SH-SY5Y (cell line): ENCODE data around the gene ZNF618.
A peak's percentile ranks its signal among the peaks of the same experiment; 100 is the strongest.

Experiments
- GATA2 ChIP-seq: IDR thresholded peaks from 2 replicates; pipeline ENCODE4 v1.6.1; 2011; ENCODE audit warnings: mild to moderate bottlenecking, low read depth, low read length
- GATA3 ChIP-seq: IDR thresholded peaks from 2 replicates; pipeline ENCODE4 v1.6.1; 2011; ENCODE audit warnings: low read depth, mild to moderate bottlenecking, low read length, moderate library complexity

The ZNF618 gene

DNA sequence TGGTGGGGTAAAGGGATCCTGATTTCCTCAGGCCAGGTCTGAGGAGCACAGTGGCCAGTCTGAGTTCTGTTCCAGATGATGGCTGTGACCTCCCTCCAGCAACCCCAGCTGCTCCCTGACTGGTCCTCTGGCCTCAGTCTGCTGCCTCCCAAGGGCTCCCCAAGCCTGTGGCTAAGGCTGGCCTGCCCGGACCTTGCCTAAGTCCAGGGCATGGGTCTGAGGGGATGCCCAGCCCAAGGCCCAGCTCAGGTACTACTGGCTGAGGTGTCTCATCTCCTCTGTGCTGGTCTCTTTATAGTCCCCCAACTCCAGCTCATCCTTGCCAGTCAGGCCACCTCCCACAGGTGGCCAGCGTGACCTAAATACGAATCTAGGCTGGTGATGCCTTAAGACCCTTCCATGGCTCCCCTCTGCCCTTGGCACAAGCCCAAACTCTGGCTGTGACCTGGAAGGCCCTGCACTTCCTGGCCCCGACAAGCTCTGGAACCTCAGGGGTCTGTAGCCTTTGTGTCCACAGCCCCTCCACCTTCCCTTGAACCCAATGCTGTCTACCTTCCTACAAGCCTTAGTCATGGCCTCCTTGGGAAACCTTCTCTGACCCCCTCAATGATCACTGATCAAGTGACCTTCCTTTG lies 213.2 kb downstream of the ZNF618 start:
- TF ChIP-seq GATA3 (no peak), GATA2 (no peak)

DNA sequence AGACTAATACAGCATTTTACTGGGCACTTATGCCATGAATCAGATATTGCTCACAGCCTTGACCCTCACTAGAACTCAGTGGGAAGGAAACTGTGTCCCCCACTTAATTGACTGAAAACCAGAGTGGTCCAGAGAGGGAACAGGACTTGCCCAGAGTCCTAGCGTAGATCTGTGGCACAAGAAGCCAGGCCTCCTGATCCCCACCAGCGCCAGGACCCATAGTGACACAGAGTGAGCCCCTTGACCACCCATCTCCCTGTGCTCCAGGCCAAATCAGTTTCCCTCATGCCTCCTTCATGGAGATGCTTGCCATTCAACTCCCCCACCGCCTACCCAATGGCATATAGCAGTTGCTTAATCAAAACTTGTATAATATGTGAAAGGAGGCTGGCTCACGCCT lies 214.7 kb downstream of the ZNF618 start:
- TF ChIP-seq GATA2 (no peak), GATA3 (no peak)

DNA sequence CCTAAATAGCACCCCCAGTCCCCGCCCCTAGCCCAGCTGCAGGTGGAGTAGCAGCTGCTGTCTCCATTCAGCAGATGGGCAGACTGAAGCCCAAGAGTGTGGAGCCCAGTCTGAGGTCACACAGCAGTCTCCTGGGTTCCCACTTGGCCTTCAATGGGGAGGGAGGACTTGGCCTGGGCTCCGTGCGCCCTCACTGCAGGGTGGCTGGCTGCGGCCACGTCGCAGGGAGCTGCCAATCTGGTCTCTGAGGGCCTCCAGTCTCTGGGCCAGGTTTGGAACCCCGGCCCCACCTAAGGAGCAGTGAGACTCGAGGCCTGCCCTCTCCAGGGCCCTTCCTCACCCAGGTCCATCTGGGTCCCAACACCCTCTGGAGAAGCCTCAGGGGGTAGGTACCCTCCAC lies 215.6 kb downstream of the ZNF618 start:
- TF ChIP-seq GATA3 (no peak), GATA2 (no peak)

DNA sequence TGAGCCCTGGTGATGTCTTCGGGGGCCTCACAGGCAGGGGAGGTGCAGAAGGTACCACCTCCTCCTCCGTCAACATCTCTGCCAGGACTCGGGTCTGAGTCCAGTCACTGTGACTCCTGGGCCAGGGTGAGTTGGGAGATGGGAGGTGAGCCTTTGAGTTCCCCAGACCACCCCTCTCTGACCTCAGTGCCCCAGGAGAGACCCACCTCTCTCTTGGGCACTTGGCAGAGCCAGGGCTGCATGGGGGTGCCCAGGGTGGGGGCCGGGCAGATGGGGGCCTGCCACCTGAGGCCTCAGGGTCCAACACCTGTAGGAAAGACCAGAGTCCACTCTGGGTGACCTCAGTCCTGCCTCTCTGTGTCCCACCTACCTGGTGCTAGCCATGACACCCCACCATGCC lies 216.2 kb downstream of the ZNF618 start:
- TF ChIP-seq GATA3 (no peak), GATA2 (no peak)

DNA sequence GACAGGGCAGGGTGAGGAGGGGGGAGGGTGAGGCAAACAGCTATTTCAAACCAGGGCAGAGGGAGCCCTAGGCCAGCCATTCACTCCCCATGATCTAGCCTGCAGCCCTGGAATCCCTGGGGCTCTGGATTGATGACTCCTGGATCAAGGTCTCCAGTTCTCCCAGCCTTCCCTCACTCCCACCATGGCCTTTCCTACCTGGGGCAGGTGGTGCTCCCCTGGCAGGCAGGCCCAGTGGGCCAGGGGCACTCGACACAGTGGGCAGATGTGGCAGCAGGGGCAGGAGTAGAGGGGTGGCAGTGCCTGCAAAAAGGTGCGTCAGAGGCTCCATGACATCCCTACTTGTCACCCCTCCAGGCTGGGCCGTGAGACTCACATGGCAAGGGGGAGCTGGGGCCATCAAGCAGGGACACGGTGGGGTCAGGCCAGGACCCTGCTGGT lies 216.9 kb downstream of the ZNF618 start:
- TF ChIP-seq GATA2 (no peak), GATA3 (no peak)

DNA sequence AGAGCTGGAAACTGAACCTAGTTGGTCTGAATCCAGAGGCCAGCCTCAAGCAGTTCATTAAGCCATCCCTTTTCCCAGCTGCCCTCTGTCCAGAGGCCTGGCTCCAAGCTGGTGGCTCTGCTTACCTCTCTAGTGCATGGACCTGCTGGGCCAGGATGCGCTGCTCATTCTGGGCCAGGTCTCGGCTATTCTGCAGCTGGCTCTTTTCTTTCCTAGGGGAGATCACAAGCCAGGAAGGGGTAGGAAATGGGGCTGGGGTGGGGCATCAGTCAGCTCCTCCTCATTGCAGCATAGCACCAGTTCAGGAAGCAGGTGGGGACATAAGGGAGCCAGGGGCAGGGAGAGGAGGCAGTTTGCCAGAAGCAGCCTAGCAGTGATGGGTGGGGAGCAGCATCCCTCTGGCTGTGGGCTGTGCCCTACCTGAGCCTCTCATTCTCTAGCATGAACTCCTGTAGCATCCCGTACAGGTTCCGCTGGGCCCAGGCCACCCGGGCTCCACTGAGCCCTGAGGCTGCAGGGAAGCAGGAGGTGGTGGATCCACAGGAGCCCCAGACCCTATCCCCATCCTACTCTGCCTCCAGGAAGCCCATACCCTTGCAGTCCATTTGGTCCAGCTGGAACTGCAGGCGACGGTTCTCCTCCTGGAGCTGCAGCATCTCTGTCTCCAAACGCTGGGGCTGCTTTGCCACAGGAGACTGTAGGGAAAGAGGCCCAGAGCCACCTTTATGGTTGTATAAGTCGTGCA lies 217.8 kb downstream of the ZNF618 start:
- TF ChIP-seq GATA3: no peak
- TF ChIP-seq GATA2: no peak

DNA sequence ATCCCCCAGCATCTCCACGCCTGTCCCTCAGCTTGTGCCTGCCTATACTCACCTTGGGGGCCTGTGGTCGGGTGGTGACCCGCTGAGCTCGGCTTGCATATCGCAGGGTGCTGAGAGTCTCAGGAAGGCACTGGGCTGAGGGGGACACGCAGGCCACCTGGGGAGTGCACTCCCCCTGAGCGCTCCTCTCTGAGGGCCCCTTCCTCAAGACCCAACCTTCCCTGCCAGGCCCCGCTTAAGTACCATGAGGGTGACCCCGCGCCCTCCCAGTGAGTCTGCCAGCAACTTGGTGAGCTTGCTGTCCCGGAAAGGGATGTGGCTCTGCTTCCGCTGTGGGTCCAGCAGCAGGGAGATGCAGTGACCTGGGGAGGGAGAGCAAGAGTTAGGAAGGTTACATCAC lies 218.9 kb downstream of the ZNF618 start:
- TF ChIP-seq GATA2 (no peak), GATA3 (no peak)

DNA sequence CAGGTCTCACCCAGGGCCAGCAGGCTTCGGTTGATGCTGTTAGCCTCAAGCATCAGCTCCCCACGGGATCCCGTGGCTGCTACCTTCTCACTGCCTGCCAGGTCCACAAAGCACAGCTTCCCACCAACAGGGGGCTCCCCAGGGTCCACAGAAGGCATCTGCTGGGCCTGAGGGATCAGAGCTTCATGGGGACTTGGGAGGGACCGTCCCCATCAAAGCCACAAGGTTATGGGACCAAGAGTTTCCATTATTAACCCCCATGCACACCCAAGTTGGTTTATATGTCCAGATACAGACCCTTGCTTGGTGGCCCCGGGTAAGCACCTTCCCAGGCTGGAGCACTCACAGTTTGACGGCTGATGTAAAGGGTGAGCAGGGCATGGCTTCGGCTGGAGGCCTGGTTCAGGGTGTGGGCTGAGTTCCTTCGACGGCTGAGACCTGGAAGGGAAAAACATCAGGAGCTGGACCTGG lies 220.0 kb downstream of the ZNF618 start:
- no peak for TF ChIP-seq GATA3
- no peak for TF ChIP-seq GATA2

DNA sequence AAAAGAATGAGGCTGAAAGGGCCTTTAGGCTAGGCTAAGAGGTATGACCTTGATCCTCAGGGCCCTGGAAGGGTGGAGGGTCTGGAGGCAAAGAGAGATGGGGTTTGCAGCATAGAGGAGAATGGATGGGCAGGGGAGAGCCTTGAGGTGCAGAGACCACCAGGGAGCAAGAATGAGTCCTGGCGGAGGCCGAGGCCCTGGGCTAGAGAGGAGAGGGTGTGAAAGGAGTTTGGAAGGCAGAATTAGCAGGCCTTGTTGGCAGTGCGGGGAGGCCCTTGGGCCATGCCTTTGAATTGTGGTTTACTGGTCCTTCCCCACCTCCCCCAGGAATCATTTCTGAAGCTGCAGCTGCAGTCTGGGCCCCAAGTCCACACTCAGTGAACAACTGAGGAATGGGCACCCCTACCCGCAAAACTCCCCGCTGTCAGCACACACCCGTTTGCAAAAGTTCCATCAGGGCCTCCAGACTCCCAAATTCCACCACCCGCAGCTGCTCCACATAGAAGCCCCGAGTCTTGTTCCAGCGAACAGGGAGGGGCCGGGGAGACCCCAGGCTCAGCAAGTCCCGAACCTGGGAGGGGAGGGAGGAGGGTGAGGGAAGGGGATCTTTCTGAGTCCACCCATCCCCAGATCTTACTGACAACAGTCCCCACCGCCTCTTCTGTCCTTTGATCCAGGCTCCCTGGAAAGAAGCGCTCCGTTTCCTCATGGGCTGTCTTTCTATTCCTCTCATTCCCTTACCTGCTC lies 220.9 kb downstream of the ZNF618 start:
- no peak for TF ChIP-seq GATA2
- no peak for TF ChIP-seq GATA3

DNA sequence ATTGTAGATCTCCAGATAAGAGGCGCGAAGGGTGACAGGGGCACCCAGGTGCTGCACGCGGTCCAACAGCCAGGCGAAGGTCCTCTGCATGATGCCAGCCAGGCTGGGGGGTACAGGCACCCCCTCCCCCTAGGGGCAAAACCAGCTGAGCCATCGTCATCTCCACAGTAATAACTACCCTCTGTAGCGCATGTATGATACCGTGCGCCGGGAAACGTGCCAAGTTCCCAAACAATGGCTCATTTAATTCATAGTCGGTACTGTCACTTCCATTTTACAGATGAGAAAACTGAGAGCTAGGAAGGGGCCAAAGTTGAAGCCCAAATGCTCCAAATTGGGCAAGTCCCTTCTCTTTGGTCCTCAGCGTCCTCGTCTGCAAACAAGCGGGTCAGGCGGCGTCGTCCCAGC lies 221.5 kb downstream of the ZNF618 start:
- no peak for TF ChIP-seq GATA3
- peak; percentile 76 for TF ChIP-seq GATA2

DNA sequence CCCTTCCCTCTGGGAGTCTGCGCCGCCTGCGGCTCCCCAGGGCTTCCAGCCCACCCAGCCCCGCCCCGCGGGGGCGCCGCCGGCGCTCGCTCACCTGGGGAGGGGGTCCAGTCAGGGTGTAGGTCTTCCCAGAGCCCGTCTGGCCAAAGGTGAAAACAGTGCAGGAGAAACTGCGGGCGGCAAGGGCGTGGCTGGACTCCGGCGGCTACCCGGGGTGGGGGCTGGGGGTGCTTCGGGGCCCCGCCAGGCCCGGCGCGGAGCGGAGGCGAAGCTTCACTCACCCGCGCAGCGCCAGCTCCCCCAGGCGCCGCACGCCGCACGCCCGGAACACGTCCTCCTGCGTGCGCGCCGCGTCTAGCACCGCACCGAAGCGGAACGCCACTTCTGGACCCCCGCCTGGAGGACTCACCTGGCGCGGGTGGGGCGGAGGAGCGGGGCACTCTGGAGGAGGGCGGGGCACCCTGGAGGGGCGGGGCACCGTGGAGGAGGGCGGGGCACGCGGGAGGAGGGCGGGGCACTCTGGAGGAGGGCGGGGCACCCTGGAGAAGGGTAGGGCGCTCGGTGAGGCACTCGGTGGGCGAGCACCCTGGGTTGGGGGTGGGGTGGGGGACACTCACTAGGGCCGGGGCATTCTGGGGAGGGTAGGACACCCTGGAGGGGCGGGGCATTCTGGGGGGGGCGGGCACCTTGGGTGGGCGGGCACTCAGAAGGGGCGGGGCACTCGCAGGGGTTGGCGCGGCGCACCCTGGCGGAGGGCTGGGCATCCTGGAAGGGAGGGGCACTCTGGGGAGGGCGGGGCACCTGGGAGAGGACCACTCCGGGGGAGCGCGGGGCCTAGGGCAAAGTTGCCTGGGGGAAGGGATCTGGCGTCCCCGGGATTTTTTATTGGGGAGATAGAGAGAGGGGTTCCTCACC lies 222.2 kb downstream of the ZNF618 start:
- TF ChIP-seq GATA3: no peak
- no peak for TF ChIP-seq GATA2

DNA sequence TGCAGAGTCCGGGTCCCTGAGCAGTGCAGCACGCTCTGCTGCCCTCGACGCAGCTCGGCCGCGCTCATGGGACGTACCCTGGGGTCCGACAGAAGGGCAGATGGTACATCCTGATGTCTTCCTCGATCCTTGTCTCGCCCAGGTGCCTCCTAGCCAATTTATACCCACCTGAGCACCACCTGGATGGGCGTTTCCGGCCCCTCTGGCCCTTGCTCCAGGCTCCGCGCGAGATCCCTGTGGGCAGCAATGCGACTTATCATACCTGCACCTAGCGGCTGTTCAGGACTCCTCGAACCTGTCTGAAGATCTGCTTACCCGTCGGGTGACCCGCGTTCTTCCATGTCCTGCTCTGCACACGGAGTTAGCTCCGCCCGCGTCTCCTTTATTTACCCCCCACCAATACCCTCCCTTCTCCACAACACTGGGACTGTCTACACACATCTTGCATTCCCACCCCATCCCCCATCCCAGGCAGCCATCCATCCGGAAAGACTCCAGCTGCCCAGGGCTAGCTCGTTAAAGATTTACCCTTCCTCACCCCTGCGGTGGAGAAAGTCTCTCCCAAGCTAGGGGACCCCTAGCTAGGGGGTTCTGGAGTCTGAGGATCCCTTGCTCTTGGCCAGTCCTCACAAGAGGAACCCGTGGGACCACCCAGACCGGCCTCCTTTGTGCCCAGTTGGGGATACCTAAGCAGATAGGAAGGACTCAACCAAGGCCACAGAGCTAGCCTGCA lies 223.0 kb downstream of the ZNF618 start, which contains the start of gene KIF12:
Gene KIF12, minus strand, starts transcription at position 357 of the 733 bp plus-strand sequence. Its CDS starts 16 bp downstream, at position 341.
- TF ChIP-seq GATA2: no peak
- TF ChIP-seq GATA3: no peak
